Fibroblast of skin of left quadriceps (primary cell): Measurements from ENCODE around the gene DOLK.

ENCODE experiments used
- DNase-seq, 2 experiments: peaks; one replicate each; pipeline ENCODE4 v3.0.0-alpha.2; 2013; ENCODE audit warnings: low read depth in 2 of 2

The DOLK gene

GRCh38 chr9:128933731-128934130 lies 13.7 kb downstream of the DOLK start:
- DNase-seq: no peak

GRCh38 chr9:128929560-128929959 lies 17.8 kb downstream of the DOLK start:
- DNase-seq: no peak

GRCh38 chr9:128928624-128929023 lies 18.8 kb downstream of the DOLK start:
- DNase-seq: no peak

- no peak for DNase-seq
Measured at GRCh38 chr9:128927731-128928411, 19.5 kb downstream of the DOLK start.

- no peak for DNase-seq
Measured at GRCh38 chr9:128923493-128923883, 23.9 kb downstream of the DOLK start.

GRCh38 chr9:128921881-128922763 lies 25.3 kb downstream of the DOLK start:
- DNase-seq: no peak

GRCh38 chr9:128920381-128921058 lies 26.9 kb downstream of the DOLK start, which contains the start of gene PHYHD1:
Gene PHYHD1, plus strand, starts transcription at chr9:128920982. Its CDS starts 1,342 bp downstream, at chr9:128922324.
- no peak for DNase-seq

- no peak for DNase-seq
Measured at GRCh38 chr9:128919402-128920089, 27.9 kb downstream of the DOLK start.

- no peak for DNase-seq
Measured at GRCh38 chr9:128918921-128919320, 28.5 kb downstream of the DOLK start.

- DNase-seq: peak; percentile 41 to 46
Measured at GRCh38 chr9:128917151-128917849, 30.1 kb downstream of the DOLK start.

- no peak for DNase-seq
Measured at GRCh38 chr9:128916745-128917144, 30.7 kb downstream of the DOLK start.

GRCh38 chr9:128916204-128916603 lies 31.2 kb downstream of the DOLK start:
- DNase-seq: no peak

GRCh38 chr9:128913995-128914772 lies 33.2 kb downstream of the DOLK start:
- no peak for DNase-seq

GRCh38 chr9:128913048-128913900 lies 34.1 kb downstream of the DOLK start:
- DNase-seq: no peak

- peak; percentile 54 to 55 for DNase-seq
Measured at GRCh38 chr9:128912270-128912853, 35.0 kb downstream of the DOLK start.

- DNase-seq: peak; percentile 37 to 51
Measured at GRCh38 chr9:128911529-128912035, 35.8 kb downstream of the DOLK start.

GRCh38 chr9:128910906-128911305 lies 36.5 kb downstream of the DOLK start:
- DNase-seq: no peak

- DNase-seq: no peak
Measured at GRCh38 chr9:128909859-128910258, 37.5 kb downstream of the DOLK start.

- DNase-seq: no peak
Measured at GRCh38 chr9:128908372-128908771, 39.0 kb downstream of the DOLK start.
